Smooth muscle cell (in vitro differentiated cells): ENCODE data around the gene OXT. TPM values are rescaled to one million over a fixed set of nuclear protein-coding genes. Genes with fewer than 3 reads are reported as not detected.
A peak's percentile ranks its signal among the peaks of the same experiment; 100 is the strongest.

Experiments used
- DNase-seq: peaks from one replicate; lab custom pipeline; 2025; ENCODE audit not compliant: unreplicated experiment; lab: John Stamatoyannopoulos, UW
- H2AFZ ChIP-seq: fragments of 200-600 bp; sonication (generic); 2 replicates; pipeline ENCODE4 v1.6.0; 2016; ENCODE audit warnings: antibody characterized with exemption, low read depth, mild to moderate bottlenecking
- H3F3A ChIP-seq: fragments of 200-600 bp; sonication (generic); 2 replicates; pipeline ENCODE4 v1.6.0; 2017; ENCODE audit warnings: antibody characterized with exemption, low read depth
- H3K27ac ChIP-seq: fragments of 200-600 bp; sonication (generic); 2 replicates; pipeline ENCODE4 v1.5.1; 2016; ENCODE audit warnings: low read depth, mild to moderate bottlenecking
- H3K27me3 ChIP-seq: fragments of 200-600 bp; sonication (generic); 2 replicates; pipeline ENCODE4 v1.6.1; 2016; ENCODE audit warnings: low read depth, mild to moderate bottlenecking
- H3K36me3 ChIP-seq: fragments of 200-600 bp; sonication (generic); 2 replicates; pipeline ENCODE4 v1.5.1; 2016; ENCODE audit warnings: low read depth
- H3K4me1 ChIP-seq: fragments of 200-600 bp; sonication (generic); 2 replicates; pipeline ENCODE4 v1.5.1; 2016; ENCODE audit warnings: low read depth
- H3K4me2 ChIP-seq: fragments of 200-600 bp; sonication (generic); 2 replicates; pipeline ENCODE4 v1.6.0; 2016; ENCODE audit warnings: mild to moderate bottlenecking
- H3K4me3 ChIP-seq: fragments of 200-600 bp; sonication (generic); 2 replicates; pipeline ENCODE4 v1.5.1; 2016; ENCODE audit warnings: mild to moderate bottlenecking
- H3K79me2 ChIP-seq: fragments of 200-600 bp; sonication (generic); 2 replicates; pipeline ENCODE4 v1.6.0; 2016; ENCODE audit warnings: low read depth, mild to moderate bottlenecking
- H3K9ac ChIP-seq: fragments of 200-600 bp; sonication (generic); 2 replicates; pipeline ENCODE4 v1.6.0; 2016; ENCODE audit warnings: low read depth
- H3K9me3 ChIP-seq: fragments of 200-600 bp; sonication (generic); replicated peaks from 2 replicates; pipeline ENCODE4 v1.5.1; 2016; ENCODE audit warnings: low read depth
- H4K20me1 ChIP-seq: fragments of 200-600 bp; sonication (generic); 2 replicates; pipeline ENCODE4 v1.6.0; 2016; ENCODE audit warnings: low read depth
- CTCF ChIP-seq: fragments of 200-600 bp; sonication (generic); IDR thresholded peaks from 2 replicates; pipeline ENCODE4 v1.5.1; 2017; ENCODE audit warnings: borderline replicate concordance, mild to moderate bottlenecking, antibody characterized with exemption; ENCODE audit not compliant: insufficient read depth, poor library complexity, severe bottlenecking
- WGBS: methylation state at CpG from one replicate; pipeline ENCODE4 v1.1.7; 2016; ENCODE audit warnings: low lambda C conversion rate; 5-methylcytosine and 5-hydroxymethylcytosine counted together
- polyA plus RNA-seq: library from polyadenylated mRNA; unstranded; fragments of >200 nt; fragmentation: Nextera tagmentation; extraction: Ambion mirVana; gene quantifications from 2 replicates; pipeline ENCODE4 v1.2.1, GENCODE V29; 2016
- total RNA-seq: library from RNA; depleted of rRNA; stranded (reverse); fragments of >200 nt; gene quantifications from 2 replicates; pipeline ENCODE4 v1.2.3, GENCODE V29; 2014

Gene OXT
- total and polyA plus RNA-seq, 2 experiments from 2014 or later: 2.8 TPM; not detected in 1

DNA sequence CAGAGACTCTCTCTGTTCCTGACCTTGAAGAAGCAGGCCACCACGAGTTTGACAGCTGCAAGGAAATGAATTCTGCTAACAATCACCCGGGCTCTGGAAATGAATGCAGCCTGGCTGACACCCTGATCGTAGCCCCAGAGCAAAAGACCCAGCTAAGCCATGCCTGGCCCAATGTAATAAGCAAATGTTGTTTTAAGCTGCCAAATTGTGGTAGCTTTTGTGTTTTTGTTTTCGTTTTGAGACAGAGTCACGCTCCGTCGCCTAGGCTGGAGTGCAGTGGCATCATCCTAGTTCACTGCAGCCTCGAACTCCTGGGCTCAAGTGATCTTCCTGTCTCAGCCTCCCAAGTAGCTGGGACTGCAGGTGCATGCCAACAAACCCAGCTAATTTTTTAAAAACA is 3.3 kb upstream of the OXT start:
- no peak overlapping the region for H2AFZ ChIP-seq
- no peaks in the 10 kb centered on the region for H3K9me3 ChIP-seq

DNA sequence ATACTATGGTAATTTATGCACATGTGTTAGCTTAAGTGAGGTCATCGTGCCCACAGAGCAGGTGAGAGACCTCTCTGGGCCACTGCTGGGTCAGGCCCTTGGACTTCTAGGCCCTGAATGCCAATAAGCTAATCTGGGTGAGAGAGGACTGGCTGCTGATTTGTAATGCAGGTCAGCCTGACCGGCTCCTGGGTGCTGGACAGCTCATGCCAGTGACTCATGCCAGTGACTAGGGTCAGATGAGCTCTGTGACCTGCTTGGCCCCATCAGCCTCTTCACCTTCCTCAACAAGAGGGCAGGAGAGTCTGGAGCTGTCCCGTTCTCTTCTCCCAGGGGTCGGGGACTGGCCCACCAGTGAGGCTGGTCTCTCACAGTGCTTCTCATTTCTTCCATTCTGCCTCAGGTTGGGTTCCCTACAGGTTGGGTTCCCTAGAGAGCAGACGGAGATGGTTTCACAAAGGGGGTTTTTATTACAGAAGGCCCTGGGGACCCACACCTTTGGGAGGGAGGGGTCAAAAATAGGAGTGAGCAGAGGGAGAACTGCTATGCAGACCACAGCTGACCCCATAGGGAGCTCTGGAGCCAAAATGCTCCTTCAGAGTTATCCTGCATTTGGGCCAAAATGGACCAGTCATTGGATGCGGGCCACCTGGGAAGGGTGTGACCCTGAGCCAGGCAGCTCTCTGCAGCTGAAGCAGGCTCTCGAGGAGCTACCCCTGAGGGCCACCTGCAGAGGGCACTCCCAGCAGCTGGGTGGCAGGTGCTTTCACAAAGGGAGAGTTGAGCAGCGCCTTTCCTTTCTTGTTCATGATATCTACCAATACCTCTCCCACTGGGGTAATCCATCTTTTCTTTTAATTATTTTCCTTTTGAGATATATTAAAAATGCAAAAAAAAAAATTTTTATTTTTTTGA is 2.2 kb upstream of the OXT start:
- no peak for DNase-seq
- H3F3A ChIP-seq: no peaks in the 10 kb centered on the region
- no peak overlapping the region for H3K9ac ChIP-seq
- H3K9me3 ChIP-seq: no peaks in the 10 kb centered on the region
- H3K27ac ChIP-seq: no peak overlapping the region
- peaks cover 16% of the 10 kb centered on the region for H3K27me3 ChIP-seq
- no peaks in the 10 kb centered on the region for H3K79me2 ChIP-seq
- WGBS: 80% methylated on average over 8 of the region's 8 CpGs
- H3K4me3 ChIP-seq: no peak overlapping the region
- H4K20me1 ChIP-seq: no peaks in the 10 kb centered on the region
- no peaks in the 10 kb centered on the region for H3K36me3 ChIP-seq
- H2AFZ ChIP-seq: no peak overlapping the region
- H3K4me2 ChIP-seq: no peak overlapping the region
- TF ChIP-seq CTCF: no peak
- H3K4me1 ChIP-seq: no peaks in the 10 kb centered on the region

More for the DNA sequence above, 3.3 kb upstream of the OXT start:
- Histone ChIP-seq H3K27me3 (peaks cover 16% of the 10 kb centered on the region), H3K79me2 (no peaks in the 10 kb centered on the region), H3F3A (no peaks in the 10 kb centered on the region), H3K4me2 (no peak overlapping the region), H4K20me1 (no peaks in the 10 kb centered on the region), H3K27ac (no peak overlapping the region), H3K4me1 (no peaks in the 10 kb centered on the region), H3K9ac (no peak overlapping the region), H3K36me3 (no peaks in the 10 kb centered on the region), H3K4me3 (no peak overlapping the region)
- TF ChIP-seq CTCF: no peak
- DNase-seq: no peak
- 84% methylated on average over 8 of the region's 8 CpGs for WGBS

DNA sequence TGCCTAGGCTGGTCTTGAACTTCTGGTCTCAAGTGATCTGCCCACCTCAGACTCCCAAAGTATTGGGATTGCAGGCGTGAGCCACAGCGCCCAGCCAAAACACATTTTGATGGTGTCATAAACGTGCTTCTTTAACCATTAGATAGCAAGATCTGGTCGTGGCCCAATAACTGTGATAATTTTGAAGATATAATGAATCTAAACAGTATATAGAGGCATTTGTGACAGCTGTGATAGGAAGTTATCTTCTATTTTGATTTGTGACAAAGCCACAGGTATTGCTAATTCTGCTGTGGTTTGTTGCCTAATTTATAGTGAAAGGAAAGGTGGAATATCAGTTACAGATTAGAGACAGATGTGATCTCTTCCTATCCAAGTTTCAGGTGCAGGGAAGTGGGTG is 695 bp upstream of the OXT start:
- Histone ChIP-seq H2AFZ (no peak overlapping the region), H3K79me2 (no peaks in the 10 kb centered on the region), H4K20me1 (no peaks in the 10 kb centered on the region), H3K4me1 (no peaks in the 10 kb centered on the region), H3K9ac (no peak overlapping the region), H3K36me3 (no peaks in the 10 kb centered on the region), H3K4me2 (no peak overlapping the region), H3K4me3 (no peak overlapping the region), H3K27ac (no peak overlapping the region), H3K27me3 (peaks cover 16% of the 10 kb centered on the region), H3K9me3 (no peaks in the 10 kb centered on the region), H3F3A (no peaks in the 10 kb centered on the region)
- DNase-seq: no peak
- TF ChIP-seq CTCF: no peak
- 94% methylated on average over 4 of the region's 4 CpGs for WGBS

- peaks cover 16% of the 10 kb centered on the region for H3K27me3 ChIP-seq
- no peaks in the 10 kb centered on the region for H3K36me3 ChIP-seq
- H3K4me1 ChIP-seq: no peaks in the 10 kb centered on the region
- H3K4me3 ChIP-seq: peak overlapping the region; percentile 59
- H4K20me1 ChIP-seq: no peaks in the 10 kb centered on the region
- peak overlapping the region; percentile 95 for H2AFZ ChIP-seq
- no peak overlapping the region for H3K27ac ChIP-seq
- no peaks in the 10 kb centered on the region for H3F3A ChIP-seq
- WGBS: 87% methylated on average over 14 of the region's 16 CpGs
- no peak for DNase-seq
- no peaks in the 10 kb centered on the region for H3K9me3 ChIP-seq
- TF ChIP-seq CTCF: no peak
- no peak overlapping the region for H3K9ac ChIP-seq
- H3K79me2 ChIP-seq: no peaks in the 10 kb centered on the region
- peak overlapping the region; percentile 95 for H3K4me2 ChIP-seq
These were observed 182 bp upstream of the OXT start for GRCh38 chr20:3071266-3071609.
